Stimulated activated CD8-positive, alpha-beta memory T cell treated with anti-CD3 and anti-CD28 coated beads, Interleukin-15, amount 100 ng/mL, for 1 hour (primary cell): ENCODE data around the gene ARHGEF37.
"Not testable (repeated sequence)": the region's sequence is repeated elsewhere in the genome, so short reads cannot be mapped to it uniquely, and the experiment has no call there.

ENCODE experiments used
- DNase-seq: peaks from one replicate; pipeline ENCODE4 v3.0.0-alpha.2; 2020; ENCODE audit warnings: low read depth

The ARHGEF37 gene, protein sequence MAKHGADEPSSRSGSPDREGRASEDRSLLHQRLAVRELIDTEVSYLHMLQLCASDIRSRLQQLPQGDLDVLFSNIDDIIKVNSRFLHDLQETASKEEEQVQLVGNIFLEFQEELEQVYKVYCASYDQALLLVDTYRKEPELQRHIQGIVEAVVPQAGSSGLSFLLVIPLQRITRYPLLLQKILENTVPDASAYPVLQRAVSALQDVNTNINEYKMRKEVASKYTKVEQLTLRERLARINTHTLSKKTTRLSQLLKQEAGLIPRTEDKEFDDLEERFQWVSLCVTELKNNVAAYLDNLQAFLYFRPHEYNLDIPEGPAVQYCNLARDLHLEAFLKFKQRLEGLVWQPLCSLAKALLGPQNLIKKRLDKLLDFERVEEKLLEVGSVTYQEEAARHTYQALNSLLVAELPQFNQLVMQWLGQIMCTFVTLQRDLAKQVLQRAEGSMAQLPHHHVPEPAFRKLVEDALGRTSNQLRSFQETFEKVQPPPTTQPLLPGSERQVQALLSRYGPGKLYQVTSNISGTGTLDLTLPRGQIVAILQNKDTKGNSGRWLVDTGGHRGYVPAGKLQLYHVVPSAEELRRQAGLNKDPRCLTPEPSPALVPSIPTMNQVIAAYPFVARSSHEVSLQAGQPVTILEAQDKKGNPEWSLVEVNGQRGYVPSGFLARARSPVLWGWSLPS

DNA sequence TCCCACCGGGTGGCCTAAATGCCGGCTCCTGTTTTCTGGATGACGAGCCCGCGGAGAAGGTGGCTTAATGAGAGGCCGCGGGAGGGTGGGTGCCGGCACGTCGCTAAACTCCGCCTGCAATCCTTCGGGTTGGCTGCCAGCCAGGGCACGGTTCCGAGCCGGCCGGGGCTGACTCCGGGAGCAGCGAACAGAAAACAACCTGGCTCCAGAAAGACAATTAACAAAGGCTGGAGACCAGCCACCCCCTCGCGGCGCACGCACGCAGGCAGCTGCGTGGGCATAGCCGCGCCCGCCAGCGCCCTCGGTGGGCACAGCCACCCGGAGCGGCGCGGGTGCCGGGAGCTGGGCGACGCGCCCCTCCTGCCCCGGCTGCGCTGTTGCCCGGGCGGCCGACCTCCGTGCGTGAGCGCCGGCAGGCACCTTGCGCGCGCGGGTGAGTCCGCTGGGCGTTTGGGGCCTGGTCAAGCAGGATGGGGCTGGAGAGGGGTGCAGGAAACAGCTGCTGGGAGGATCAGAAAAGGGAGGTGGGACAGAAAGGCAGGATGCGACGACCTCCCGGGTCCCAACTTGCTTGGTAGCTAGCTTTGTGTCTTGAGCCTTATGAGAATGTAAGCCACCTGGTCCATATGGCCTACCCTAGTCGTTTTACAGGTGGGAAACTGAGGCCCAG lies at the start of gene ARHGEF37:
Gene ARHGEF37 (plus strand): TSS at position 307 of the 670 bp plus-strand sequence. CDS start 16,272 bp downstream, outside the sequence.
- DNase-seq: peak; percentile 7

DNA sequence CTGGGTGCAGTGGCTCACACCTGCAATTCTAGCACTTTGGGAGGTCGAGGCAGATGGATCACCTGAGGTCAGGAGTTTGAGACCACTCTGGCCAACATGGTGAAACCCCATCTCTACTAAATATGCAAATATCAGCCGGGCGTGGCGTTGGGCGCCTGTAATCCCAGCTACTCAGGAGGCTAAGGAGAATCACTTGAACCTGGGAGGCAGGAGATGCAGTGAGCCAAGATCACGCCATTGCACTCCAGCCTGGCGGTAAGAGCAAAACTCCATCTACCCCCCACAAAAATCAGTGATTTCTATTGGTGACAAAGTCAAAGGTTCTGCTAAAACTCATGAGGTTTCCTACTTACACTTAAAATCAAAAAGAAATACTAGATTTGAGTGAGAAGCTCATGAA lies 48.9 kb upstream of the ARHGEF37 start:
- DNase-seq: no peak

DNA sequence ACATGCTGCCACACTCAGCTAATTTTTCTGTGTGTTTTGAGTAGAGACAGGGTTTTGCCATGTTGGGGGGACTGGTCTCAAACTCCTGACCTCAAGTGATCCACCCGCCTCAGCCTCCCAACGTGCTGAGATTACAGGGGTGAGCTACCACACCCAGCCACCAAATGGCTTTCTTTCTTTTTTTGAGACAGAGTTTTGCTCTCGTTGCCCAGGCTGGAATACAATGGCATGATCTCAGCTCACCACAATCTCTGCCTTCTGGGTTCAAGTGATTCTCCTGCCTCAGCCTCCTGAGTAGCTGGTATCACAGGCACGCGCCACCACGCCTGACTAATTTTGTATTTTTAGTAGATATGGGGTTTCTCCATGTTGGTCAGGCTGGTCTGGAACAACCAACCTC lies 45.5 kb upstream of the ARHGEF37 start:
- not testable (repeated sequence) for DNase-seq

DNA sequence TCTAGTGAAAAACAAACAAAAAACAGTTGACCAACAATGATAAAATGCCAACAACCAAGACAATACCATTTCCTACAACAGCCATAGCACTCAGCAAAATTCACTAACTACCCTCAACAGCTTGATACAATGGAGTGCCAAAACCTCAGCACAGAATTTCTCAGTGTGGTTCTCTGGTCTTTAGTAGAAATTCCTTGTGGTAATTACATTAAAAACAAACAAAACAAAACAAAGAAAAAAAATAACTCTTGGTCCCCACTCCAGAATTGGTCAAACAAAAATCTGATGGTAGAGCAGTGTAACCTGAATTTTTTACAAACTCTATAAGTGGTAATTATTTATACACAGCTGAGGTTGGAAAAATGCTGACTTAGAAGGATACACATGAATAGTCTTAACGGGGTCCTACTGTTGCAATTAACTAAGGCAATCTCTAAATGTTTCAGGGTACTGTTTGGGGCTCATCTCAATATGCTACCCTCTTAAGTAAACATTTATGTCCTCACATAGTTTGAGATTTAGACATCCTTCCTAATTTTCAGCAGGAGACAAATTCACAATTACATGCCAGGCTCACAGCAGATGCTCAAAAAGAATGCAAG lies 43.8 kb upstream of the ARHGEF37 start:
- DNase-seq: no peak

DNA sequence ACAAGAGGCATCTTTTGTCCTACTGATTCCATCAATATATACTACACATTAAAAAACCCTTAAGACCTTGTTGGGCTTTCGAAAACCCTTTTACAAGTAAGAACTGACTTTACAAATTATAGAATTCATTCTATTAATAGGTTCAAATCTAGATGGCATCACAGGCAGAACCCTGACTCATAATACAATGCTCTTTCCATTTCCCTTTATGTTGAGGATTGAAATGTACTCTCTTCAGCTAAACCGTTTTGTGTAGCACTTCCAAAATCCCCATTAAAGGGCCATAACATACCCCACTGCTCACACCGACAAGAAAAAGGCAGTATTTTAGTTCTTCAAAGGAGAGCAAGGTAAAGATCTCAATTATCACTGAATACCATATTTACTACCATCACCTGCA lies 41.2 kb upstream of the ARHGEF37 start:
- no peak for DNase-seq

DNA sequence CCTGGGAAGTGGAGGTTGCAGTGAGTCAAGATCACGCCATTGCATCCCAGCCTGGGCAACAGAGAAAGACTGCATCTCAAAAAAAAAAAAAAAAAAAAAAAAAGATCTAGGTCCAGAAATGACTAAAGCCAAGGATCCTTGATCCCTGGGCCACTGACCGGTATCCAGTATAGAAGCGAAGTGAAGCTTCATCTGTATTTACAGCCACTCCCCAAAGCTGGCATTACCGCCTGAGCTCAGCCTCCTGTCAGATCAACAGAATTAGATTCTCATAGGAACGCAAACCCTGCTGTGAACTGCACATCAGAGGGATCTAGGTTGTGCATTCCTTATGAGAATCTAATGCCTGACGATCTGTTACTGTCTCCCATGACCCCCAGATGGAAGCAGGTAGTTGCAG lies 39.4 kb upstream of the ARHGEF37 start:
- no peak for DNase-seq

DNA sequence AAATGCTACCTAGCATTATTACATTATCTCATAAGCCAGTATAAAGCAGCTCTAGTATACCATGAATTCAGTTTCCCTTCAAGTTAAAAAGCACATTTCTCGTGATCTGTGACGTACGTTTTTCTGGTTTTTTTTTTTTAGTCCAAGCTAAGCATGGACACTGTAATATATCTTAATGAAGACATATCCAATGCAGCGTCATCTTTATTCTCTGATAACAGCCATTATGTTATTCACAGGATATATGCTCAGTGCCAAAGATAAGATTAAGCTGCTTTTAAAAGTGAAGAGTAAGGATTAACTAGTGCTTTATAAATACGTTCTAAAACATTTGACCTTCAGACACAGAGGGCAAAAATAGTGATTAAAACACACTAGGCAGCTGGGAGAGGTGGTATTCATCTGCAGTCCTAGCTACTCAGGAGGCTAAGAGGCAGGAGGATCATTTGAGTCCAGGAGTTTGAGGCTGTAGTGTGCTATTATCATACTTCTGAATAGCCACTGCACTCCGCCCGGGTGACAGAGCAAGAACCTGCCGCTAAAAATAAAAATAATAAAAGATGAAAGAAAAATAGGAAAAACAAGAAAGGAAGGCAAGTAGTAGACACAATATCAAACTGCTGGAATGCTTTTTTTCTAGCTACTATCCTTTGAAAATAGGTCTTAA lies 37.8 kb upstream of the ARHGEF37 start:
- no peak for DNase-seq

DNA sequence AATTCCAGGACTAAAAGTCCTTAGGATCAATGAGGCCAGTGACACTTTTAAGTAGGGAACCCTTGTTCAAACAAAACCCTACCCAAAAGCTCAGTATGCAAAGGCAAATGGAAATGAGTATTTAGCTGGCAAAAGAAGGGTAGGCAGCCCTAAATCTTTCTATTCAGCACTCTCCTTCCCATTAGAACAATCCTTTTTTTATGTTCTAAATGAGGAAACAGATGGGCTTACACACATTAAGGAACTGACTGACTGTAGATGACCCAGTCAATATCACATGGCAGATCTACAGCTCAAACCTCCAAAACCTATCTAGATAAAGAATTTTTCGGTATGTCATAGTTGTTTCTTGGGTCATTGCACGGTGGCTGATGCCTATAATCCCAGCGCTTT lies 37.3 kb upstream of the ARHGEF37 start:
- no peak for DNase-seq

DNA sequence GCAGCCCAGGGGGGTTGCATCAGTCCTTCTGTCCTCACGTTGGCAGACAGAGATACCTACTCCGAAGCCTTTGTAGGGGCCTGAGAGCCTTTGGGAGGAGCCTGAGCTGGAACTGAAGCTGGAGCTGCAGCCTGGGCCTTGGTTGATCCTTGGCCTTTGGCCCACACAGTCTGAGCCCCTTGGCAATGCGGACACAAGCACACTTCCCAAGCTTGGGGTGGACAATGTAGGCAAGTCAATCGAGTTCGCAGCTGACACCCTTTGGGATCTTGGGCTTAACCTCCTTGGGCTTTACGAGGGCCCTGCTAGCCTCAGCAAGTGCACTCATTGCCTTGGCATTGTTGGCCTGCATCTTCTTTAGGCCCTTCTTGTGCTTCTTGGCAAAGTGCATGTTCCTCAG lies 36.0 kb upstream of the ARHGEF37 start:
- DNase-seq: no peak

DNA sequence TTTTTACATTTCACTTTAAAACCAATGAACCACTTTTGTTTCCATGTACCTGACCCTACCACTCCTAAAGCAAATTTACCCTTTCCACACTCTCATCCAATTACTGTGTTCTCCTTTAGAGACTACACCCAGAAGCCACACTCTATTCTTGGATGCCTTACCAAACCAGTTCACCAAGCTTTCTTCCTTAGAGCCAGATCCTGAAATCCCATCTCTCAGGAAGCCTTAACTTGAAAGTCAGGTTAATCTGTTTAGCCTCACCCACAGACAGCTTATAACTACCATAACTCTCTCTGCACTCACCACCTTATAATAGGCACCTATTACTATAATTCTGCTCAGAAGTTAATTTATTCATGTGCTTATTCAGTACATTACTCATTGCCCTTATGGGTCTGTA lies 34.3 kb upstream of the ARHGEF37 start:
- no peak for DNase-seq

DNA sequence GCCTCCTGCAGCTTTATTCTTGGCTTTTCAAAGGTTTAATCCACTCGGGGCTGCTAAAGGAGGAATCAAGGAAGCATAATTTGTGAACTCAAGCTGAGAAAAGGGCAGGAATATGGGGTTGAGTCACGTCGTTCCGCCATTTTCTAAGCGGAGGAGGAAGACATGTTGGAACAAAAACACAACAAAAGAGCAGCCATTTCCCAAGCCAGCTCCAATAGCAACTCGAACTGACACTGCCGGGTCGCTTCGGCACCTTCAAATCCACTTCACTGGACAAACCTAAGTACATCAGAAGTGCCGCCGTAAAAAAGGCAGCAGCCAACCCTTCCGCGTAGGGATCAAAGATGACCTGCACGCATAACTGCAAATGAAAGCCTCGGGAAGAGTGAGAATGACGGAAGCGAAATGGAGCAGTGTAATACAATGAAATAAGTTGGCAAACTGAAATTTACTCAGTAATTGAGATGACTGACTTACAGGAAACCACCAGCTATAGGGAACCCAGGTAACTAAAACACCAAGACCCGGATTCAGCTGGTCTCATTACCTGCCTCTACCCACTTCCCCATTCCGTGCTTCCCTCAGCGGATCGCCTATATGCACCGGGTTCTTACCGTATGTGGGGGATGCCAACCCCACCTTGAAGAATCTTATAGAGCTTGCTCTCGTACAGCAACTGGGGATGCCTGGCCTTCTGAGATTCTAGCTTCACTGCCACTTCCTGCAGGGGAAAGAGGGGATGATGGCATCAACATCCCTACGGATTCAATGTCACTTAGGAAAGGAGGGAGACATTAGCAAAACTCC lies 31.6 kb upstream of the ARHGEF37 start:
- no peak for DNase-seq

DNA sequence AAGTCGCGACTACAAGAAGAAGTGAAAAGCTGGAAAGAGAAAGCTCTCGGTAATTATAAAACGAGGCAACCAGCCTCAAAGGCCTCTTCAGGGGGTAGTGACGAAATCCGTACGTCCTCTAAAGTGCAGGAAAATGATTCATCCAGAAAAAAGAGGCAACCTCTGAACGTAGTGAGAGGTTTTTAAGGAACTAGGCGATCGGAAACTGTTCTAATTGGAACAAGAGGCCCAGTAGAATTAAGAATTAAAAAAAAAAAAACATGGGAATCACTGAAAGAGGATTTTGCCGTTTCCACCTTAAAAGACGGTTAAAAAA lies 31.1 kb upstream of the ARHGEF37 start:
- no peak for DNase-seq

DNA sequence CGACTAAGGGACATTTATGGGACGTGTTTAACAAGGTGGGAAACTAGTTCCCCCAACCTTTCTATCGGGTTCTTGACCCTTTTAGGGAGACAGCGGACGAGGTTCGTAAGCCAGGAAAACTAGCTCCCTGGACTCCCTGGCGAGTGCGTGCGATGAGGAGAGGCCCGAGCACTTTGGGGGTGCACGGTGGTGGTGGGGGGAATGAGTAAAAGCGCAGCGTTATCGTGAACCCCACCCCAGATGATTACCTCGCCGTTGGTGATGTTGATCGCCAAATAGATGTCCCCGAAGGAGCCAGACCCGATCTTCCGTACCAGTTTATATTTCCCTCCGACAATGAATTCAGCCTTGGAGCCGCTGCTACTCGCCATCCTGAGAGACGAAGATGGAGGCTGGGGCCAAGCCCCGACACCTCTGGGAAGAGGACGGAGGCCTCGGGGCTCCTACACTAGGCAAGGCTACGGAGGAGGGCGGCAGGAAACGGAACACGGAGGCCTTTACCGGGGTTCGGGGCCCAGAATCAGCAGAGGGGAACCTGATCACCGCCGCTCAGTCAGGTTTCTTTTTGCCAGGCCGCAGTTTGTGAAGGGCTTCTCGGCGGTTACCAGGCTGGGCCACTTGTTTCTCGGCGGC lies 30.6 kb upstream of the ARHGEF37 start:
- no peak for DNase-seq

DNA sequence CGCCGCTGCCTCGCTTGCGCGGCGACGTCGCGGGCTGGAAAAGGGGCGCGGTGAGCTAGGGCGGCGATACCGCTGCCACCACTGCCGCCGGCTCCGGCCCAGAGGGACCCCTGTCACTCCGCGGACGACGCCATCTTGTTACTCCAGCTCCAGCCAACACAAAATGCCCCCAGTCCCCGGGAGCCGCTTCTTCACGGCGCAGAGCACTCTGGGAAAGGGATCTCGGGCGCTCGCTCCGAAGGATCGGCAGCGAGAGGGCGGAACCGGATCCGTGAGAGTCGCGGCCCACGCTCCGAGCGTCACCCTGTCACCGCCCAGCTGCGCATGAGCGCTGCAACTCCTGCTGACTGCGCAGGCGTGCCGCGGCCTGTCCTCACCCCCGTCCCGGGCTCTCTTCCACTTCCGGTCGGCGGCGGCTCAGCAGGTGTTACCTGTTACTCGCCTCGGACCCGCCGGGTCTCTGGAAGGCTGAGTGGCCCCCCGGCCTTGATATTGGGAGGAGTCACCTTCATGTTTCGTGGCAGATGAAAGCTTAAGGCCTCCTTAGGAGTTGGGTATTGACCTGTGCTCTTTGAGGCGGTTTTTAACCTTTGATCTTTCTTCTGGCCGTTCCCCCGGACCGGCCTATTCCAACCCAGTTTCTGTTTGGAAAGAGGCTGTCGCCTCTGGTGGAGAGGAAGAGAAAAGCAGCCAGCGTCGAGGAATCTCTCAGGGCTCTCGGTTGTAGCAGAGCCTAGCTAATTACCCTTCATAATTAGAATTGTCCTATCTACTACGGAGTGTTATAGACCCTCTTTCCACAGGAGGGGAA lies 29.9 kb upstream of the ARHGEF37 start, which contains the start of gene CSNK1A1:
Gene CSNK1A1 (minus strand): TSS at position 213 of the 811 bp plus-strand sequence. CDS start 475 bp downstream, outside the sequence.
- DNase-seq: peak; percentile 96

DNA sequence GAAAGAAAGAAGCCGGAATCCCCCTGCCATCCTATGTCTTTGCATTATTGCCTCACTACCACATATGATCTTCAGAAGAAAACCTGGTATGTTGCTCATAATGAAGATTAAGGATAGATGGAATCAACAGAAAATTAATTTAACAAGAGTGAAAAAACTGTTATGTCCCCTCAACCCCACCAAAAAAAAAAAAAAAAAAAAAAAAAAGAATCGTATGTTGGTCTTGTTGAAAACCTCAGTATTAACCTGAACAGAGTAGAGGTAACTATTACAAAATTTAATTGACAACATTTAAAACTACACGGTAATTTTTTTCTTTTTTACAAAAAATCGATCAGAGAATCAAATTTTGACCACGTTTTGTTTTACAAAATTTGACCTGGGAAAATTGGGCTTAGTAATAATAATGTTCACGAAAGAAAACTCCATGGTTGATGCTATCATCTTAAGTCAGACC lies 29.2 kb upstream of the ARHGEF37 start:
- no peak for DNase-seq

DNA sequence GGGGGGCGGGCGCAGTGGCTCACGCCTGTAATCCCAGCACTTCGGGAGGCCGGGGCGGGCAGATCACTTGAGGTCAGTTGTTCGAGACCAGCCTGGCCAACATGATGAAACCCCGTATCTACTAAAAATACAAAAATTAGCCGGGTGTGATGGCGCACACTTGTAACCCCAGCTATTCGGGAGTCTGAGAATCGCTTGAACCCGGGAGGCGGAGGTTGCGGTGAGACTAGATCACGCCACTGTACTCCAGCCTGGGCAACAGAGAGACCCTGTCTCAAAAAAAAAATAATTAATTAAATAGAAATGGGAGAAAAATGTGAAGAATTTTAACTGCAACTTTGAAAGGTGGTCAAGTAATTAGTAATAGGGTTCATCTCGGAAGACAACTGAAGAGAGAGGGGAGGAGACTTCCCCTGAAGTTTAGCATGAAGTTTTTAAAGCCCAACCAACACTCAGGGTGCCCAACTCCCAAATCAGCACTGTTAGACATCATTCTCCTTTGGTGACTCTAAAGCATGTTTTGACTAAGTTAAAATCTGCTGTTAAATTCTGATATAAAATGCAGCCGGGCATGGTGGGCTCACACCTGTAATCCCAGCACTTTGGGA lies 28.6 kb upstream of the ARHGEF37 start:
- DNase-seq: no peak

DNA sequence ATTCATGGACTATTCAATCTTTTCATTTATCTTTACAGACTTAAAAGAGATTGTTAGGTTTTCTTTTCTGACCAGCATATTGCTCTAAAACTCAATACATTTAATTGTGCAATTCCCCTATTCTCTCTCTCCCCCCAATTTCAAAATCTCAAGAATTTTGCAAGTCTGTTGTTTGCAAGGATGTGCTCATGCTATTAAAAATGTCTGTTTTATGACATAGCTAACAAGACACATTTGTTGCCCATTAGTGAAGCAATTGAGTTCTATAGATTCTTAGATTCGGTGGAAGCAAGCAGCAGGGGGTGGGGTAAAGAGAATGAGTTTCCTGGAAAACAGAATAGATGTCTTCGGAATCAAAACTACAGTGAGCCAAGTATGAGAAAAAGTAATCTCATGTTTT lies 21.6 kb upstream of the ARHGEF37 start:
- no peak for DNase-seq

DNA sequence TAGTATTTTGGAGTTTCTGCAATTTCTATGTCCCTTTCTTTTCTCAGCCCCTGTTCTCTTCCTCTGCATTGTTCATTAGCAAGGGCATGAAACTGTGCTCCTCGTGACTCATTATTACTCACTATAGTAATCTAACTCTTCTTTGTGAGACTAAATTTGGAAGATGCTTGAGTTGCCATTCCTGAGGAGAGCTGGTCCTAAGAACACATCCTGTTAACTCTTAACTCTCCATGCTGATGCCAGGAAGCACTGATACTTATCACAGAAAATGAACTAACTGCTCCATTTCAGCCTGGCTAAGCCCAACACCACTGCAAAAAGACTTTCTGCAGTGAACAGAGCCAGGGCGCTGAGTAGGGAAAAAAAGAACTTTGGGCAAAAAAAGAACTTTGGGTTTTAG lies 19.4 kb upstream of the ARHGEF37 start:
- DNase-seq: no peak

DNA sequence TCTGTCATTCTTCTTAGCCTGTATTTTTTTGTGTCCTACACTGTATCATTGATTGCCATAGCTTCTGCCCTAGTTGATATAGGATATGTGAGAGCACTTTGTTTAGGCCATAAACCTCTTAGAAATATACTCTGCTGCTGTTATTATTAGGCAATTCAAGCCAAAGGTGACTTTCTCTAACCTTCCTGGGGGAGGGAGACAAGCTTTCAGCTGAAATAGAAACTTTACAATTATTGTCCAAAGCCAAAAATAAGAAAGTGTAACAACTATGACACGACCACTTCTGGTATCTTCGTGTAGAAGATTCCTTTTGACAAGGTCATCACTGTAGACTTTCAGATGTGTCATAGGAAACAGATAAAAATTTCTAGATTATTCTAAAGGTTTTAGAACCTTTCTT lies 17.8 kb upstream of the ARHGEF37 start:
- DNase-seq: no peak
